Neuronal stem cell (in vitro differentiated cells): ENCODE data around the gene ZNF367.

ENCODE experiments used
- DNase-seq: peaks from one replicate; pipeline ENCODE4 v3.0.0-alpha.2; 2013; ENCODE audit warnings: low spot score
- H2AFZ ChIP-seq: one replicate; pipeline ENCODE4 v1.6.1; 2013; ENCODE audit warnings: mild to moderate bottlenecking, low read length, inconsistent platforms
- H2AK5ac ChIP-seq: 2 replicates; pipeline ENCODE4 v1.6.1; 2013; ENCODE audit warnings: low read depth, mild to moderate bottlenecking, inconsistent platforms, low read length, moderate library complexity, mixed read lengths
- H2BK120ac ChIP-seq: 2 replicates; pipeline ENCODE4 v1.6.1; 2013; ENCODE audit warnings: low read depth, mild to moderate bottlenecking, inconsistent platforms, low read length, moderate library complexity, mixed read lengths
- H2BK12ac ChIP-seq: one replicate; pipeline ENCODE4 v1.6.1; 2013; ENCODE audit warnings: low read length, inconsistent platforms
- H2BK15ac ChIP-seq: 2 replicates; pipeline ENCODE4 v1.6.1; 2013; ENCODE audit warnings: mild to moderate bottlenecking, low read length, inconsistent platforms, mixed read lengths
- H2BK5ac ChIP-seq: one replicate; pipeline ENCODE4 v1.6.1; 2013; ENCODE audit warnings: inconsistent platforms, mild to moderate bottlenecking, low read length, moderate library complexity
- H3K14ac ChIP-seq: one replicate; pipeline ENCODE4 v1.6.1; 2013; ENCODE audit warnings: low read length, inconsistent platforms
- H3K18ac ChIP-seq: 2 replicates; pipeline ENCODE4 v1.6.1; 2013; ENCODE audit warnings: low read length, inconsistent platforms
- H3K23ac ChIP-seq: 2 replicates; pipeline ENCODE4 v1.6.1; 2013; ENCODE audit warnings: low read depth, mild to moderate bottlenecking, mixed read lengths, low read length, inconsistent platforms; ENCODE audit not compliant: poor library complexity
- H3K27ac ChIP-seq: replicated peaks from 3 replicates; pipeline ENCODE4 v1.5.1; 2013; ENCODE audit warnings: low read length, inconsistent platforms
- H3K27me3 ChIP-seq, 3 experiments: 2 replicates each; pipeline ENCODE4 v1.6.1; 2013; ENCODE audit warnings: low read length in 3 of 3, mild to moderate bottlenecking in 2 of 3, inconsistent platforms in 1 of 3, low read depth in 1 of 3, mixed read lengths in 1 of 3, moderate library complexity in 1 of 3; ENCODE audit not compliant: control insufficient read depth in 3 of 3, insufficient read depth in 3 of 3
- H3K36me3 ChIP-seq, 2 donors: replicated peaks in 1 of 2; 2 replicates each; pipeline ENCODE4 v1.6.1; 2013; ENCODE audit warnings: low read length in 2 of 2; ENCODE audit not compliant: control insufficient read depth in 2 of 2, insufficient read depth in 2 of 2
- H3K4ac ChIP-seq: 2 replicates; pipeline ENCODE4 v1.6.1; 2013; ENCODE audit warnings: inconsistent platforms, mild to moderate bottlenecking, low read length, moderate library complexity
- H3K4me1 ChIP-seq, 2 donors: 1 replicate in 1 of 2; 2 replicates in 1 of 2; pipeline ENCODE4 v1.6.1; 2013; ENCODE audit warnings: low read length in 2 of 2, low read depth in 1 of 2; ENCODE audit not compliant: control insufficient read depth in 2 of 2, insufficient read depth in 1 of 2
- H3K4me2 ChIP-seq: one replicate; pipeline ENCODE4 v1.6.1; 2013; ENCODE audit warnings: mild to moderate bottlenecking, low read length, inconsistent platforms; ENCODE audit not compliant: insufficient read depth, poor library complexity, severe bottlenecking
- H3K4me3 ChIP-seq, 2 donors: 2 replicates each; pipeline ENCODE4 v1.5.1; 2013; ENCODE audit warnings: low read length in 2 of 2, mild to moderate bottlenecking in 2 of 2, inconsistent platforms in 1 of 2, moderate library complexity in 1 of 2
- H3K79me1 ChIP-seq: one replicate; pipeline ENCODE4 v1.6.1; 2013; ENCODE audit warnings: low read depth, mild to moderate bottlenecking, inconsistent platforms, low read length, moderate library complexity
- H3K9ac ChIP-seq: one replicate; pipeline ENCODE4 v1.6.1; 2013; ENCODE audit warnings: mild to moderate bottlenecking, low read depth, low read length, inconsistent platforms; ENCODE audit not compliant: poor library complexity
- H3K9me3 ChIP-seq, 2 donors: replicated peaks in 1 of 2; 2 replicates each; pipeline versions ENCODE3 to v1.6.1; 2013; ENCODE audit warnings: low read length in 2 of 2, mild to moderate bottlenecking in 2 of 2, inconsistent platforms in 1 of 2, low read depth in 1 of 2, mixed read lengths in 1 of 2, moderate library complexity in 1 of 2; ENCODE audit not compliant: control insufficient read depth in 2 of 2, insufficient read depth in 1 of 2
- H4K8ac ChIP-seq: one replicate; pipeline ENCODE4 v1.6.1; 2013; ENCODE audit warnings: low read depth, mild to moderate bottlenecking, inconsistent platforms, low read length, moderate library complexity
- H4K91ac ChIP-seq: one replicate; pipeline ENCODE4 v1.6.1; 2013; ENCODE audit warnings: low read length, low read depth, mild to moderate bottlenecking, inconsistent platforms; ENCODE audit not compliant: poor library complexity
- WGBS, 2 donors: extraction: QIAGEN DNeasy Blood & Tissue Kit; methylation state at CpG; one replicate each; pipeline ENCODE4 v1.1.7; 2013; ENCODE audit warnings: missing lambda C conversion rate in 2 of 2, mixed read lengths in 1 of 2; ENCODE audit not compliant: insufficient read length in 2 of 2, insufficient replicate concordance in 1 of 2; ENCODE audit errors: extremely low coverage in 2 of 2; 5-methylcytosine and 5-hydroxymethylcytosine counted together

Gene ZNF367

DNA sequence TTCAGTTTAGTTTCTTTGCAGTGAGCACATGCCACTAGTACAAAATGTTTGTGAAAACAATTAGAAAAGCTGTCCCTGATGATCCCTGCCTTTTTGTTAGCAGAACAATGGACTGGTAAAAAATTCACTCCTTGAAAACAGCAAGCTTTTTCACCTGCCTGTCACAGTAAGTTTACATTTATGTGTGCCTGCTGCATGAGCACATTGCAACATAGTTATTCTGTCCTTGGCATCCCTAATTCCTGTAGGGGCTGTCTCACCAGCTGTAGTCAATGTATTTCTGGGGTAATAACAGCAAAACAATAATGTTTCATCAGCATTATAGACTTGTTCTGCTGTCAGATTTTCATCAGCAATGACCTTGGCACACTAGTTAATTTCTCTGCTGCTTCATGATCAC lies 11.6 kb upstream of the ZNF367 start:
- no peak overlapping the region for H3K9ac ChIP-seq
- no peaks in the 10 kb centered on the region for H3K79me1 ChIP-seq
- H4K8ac ChIP-seq, result no peak overlapping the region

DNA sequence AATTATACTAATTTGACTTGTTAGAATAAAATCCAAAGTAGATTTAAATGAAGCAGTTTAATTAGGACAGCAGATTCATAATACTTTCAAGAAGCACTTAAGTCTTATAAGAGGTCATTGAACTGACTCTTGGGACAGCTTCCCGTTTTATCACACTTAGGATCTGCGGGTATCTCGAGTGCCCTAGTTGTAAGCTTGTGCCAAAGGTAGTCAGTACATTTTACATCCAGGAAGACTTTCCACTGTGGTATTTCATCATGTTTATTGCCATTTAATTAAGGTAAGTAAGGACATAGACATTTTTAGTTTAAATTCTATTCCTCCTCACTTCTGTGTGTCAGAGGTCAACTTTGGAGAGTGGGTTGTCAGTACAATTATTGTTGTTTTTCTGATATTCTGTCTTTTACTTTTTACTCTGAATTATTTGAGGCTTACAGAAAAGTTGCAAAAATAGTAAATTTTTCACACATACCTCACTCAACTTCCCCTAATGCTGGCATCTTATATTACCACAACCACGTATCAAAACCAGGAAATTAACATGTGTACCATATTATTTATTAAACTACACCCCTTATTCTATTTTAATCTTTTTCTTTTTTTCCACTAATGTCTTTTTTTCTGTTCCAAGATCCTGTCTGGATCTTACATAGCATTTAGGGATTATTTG lies 7.5 kb upstream of the ZNF367 start:
- 100% methylated on average over 1 of the region's 4 CpGs; no CpG with 5 or more reads in 1 of the 2 donors for WGBS, 2 donors

More for the DNA sequence above, 11.6 kb upstream of the ZNF367 start:
- H2BK15ac ChIP-seq, result no peak overlapping the region
- H2BK12ac ChIP-seq, result no peak overlapping the region
- no peak overlapping the region for H3K4ac ChIP-seq
- no peak overlapping the region for H3K14ac ChIP-seq
- peaks cover 0 to under 1% of the 10 kb centered on the region in 2 donors for H3K9me3 ChIP-seq
- H3K18ac ChIP-seq, result no peak overlapping the region
- no peak overlapping the region for H2AK5ac ChIP-seq
- H3K4me2 ChIP-seq, result no peak overlapping the region
- H2AFZ ChIP-seq, result no peak overlapping the region
- DNase-seq, result no peak
- no peak overlapping the region for H2BK120ac ChIP-seq
- no peaks in the 10 kb centered on the region for H3K4me1 ChIP-seq
- H3K36me3 ChIP-seq, result no peaks in the 10 kb centered on the region
- H4K91ac ChIP-seq, result no peak overlapping the region
- H2BK5ac ChIP-seq, result no peak overlapping the region
- H3K23ac ChIP-seq, result no peak overlapping the region
- no peak overlapping the region for H3K27ac ChIP-seq
- no peaks in the 10 kb centered on the region for H3K27me3 ChIP-seq
- H3K4me3 ChIP-seq, result no peak overlapping the region

DNA sequence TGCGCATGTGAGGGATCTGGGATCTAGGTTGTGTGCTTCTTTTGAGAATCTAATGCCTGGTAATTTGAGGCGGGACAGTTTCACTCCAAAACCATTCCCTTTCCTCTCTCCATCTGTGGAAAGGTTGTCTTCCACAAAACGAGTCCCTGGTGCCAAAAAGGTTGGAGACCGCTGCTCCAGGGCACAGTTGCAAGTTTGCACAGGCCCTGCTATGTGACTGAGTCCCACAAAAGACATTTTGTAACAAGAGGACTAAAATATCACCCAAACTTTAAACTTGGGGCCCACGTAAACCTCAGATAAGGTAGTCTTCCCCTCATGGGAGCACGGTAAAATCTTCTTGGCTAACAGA lies 5.8 kb upstream of the ZNF367 start:
- Histone ChIP-seq H3K27ac (no peak overlapping the region), H3K4me3 (no peak overlapping the region), H2BK120ac (no peak overlapping the region), H2BK5ac (no peak overlapping the region), H4K8ac (no peak overlapping the region), H3K18ac (no peak overlapping the region), H2AFZ (peak overlapping the region; percentile 19), H2BK12ac (no peak overlapping the region), H3K4ac (no peak overlapping the region), H3K79me1 (no peaks in the 10 kb centered on the region), H3K27me3 (no peaks in the 10 kb centered on the region), H2AK5ac (no peak overlapping the region), H2BK15ac (no peak overlapping the region), H3K4me1 (peaks cover 8 to 11% of the 10 kb centered on the region in 2 donors), H3K4me2 (no peak overlapping the region), H3K9ac (no peak overlapping the region), H3K9me3 (no peaks in the 10 kb centered on the region), H3K23ac (no peak overlapping the region), H3K14ac (no peak overlapping the region), H4K91ac (no peak overlapping the region), H3K36me3 (peaks cover 0 to 1% of the 10 kb centered on the region in 2 donors)
- DNase-seq, result no peak
- no CpG with 5 or more reads among the region's 6 CpGs for WGBS, 2 donors

More for the DNA sequence above, 7.5 kb upstream of the ZNF367 start:
- Histone ChIP-seq H2BK5ac (no peak overlapping the region), H3K9me3 (no peaks in the 10 kb centered on the region), H2BK15ac (no peak overlapping the region), H4K91ac (no peak overlapping the region), H2BK12ac (no peak overlapping the region), H2BK120ac (no peak overlapping the region), H3K36me3 (peaks cover 0 to 1% of the 10 kb centered on the region in 2 donors), H3K9ac (no peak overlapping the region), H3K79me1 (no peaks in the 10 kb centered on the region), H3K4me1 (peaks cover 4 to 7% of the 10 kb centered on the region in 2 donors), H2AK5ac (no peak overlapping the region), H3K4me3 (no peak overlapping the region), H3K27me3 (no peaks in the 10 kb centered on the region), H3K4ac (no peak overlapping the region), H3K23ac (no peak overlapping the region), H2AFZ (no peak overlapping the region), H3K4me2 (no peak overlapping the region), H3K14ac (no peak overlapping the region), H4K8ac (no peak overlapping the region), H3K18ac (no peak overlapping the region), H3K27ac (no peak overlapping the region)
- DNase-seq, result no peak

GRCh38 chr9:96423322-96423984 lies 5.3 kb upstream of the ZNF367 start:
- no peak overlapping the region for H3K18ac ChIP-seq
- no peak overlapping the region for H2BK5ac ChIP-seq
- WGBS, 2 donors, result no CpG with 5 or more reads among the region's 8 CpGs

More at GRCh38 chr9:96423322-96423984, 5.3 kb upstream of the ZNF367 start:
- no peak overlapping the region for H2BK12ac ChIP-seq
- H2BK15ac ChIP-seq, result no peak overlapping the region
- H2AK5ac ChIP-seq, result no peak overlapping the region
- no peak overlapping the region for H3K27ac ChIP-seq
- H3K27me3 ChIP-seq, result no peaks in the 10 kb centered on the region
- H3K4ac ChIP-seq, result no peak overlapping the region
- peaks cover 0 to 1% of the 10 kb centered on the region in 2 donors for H3K36me3 ChIP-seq
- no peak overlapping the region for H3K4me3 ChIP-seq
- no peaks in the 10 kb centered on the region for H3K79me1 ChIP-seq
- no peak overlapping the region for H3K23ac ChIP-seq
- no peak overlapping the region for H3K4me2 ChIP-seq
- peaks cover 8 to 11% of the 10 kb centered on the region in 2 donors for H3K4me1 ChIP-seq
- H3K9me3 ChIP-seq, result no peaks in the 10 kb centered on the region
- H2AFZ ChIP-seq, result peak overlapping the region; percentile 19
- no peak overlapping the region for H4K91ac ChIP-seq
- DNase-seq, result no peak
- no peak overlapping the region for H4K8ac ChIP-seq
- H3K14ac ChIP-seq, result no peak overlapping the region
- no peak overlapping the region for H3K9ac ChIP-seq
- H2BK120ac ChIP-seq, result no peak overlapping the region
